ENCODE results near the gene SH2D6.
"Not testable (repeated sequence)": the region's sequence is repeated elsewhere in the genome, so short reads cannot be mapped to it uniquely, and the experiment has no call there.

The SH2D6 gene

DNA sequence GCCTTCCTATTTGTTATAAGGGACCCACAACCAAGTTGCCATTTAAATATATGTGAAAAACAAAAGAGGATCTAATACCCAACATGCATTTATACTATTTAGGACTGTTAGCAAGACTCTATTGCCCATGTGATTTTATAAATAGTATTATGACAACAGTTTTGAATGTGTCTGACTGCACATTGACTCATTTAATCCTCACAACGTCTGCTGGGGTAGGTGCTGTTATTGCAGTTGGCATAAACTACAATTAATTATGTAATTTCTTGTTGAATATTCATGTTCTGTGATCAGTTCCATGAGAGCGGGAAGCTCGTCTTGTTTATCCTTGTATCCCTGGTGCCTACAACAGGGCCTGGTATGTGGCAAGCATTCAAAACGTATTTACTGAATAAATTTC, 53.7 kb downstream of the SH2D6 start:
- no peak for DNase-seq

DNA sequence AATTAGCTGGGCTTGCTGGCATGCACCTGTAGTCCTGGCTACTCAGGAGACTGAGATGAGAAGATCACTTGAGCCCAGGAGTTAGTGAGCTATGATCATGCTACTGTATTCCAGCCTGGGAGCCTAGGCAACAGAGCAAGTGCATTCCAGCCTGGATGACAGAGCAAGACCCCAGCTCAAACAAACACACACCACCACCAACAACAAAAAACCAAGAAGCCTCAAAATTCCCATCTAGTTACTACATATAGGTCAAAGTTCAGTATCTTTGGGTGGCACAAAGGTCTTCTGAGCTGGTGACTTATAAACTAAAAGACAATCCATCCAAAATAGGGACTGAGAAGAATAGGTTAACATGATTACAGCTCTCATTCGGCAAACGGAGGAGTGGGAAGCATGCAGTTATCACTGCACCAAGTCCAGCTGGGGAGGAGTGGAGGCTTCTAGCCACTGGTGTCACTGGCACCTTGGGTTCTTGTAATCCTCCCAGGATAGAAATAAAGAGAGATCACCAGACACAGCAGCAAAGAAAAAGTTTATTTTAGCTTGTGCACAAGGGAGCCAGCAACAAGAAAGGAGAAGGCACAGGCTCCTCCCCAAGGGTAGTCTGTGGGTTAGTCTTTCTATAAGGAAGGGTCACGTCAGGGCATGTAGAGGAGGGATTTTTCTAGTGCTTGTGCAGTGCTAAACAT, 57.4 kb downstream of the SH2D6 start:
- no peak for DNase-seq

DNA sequence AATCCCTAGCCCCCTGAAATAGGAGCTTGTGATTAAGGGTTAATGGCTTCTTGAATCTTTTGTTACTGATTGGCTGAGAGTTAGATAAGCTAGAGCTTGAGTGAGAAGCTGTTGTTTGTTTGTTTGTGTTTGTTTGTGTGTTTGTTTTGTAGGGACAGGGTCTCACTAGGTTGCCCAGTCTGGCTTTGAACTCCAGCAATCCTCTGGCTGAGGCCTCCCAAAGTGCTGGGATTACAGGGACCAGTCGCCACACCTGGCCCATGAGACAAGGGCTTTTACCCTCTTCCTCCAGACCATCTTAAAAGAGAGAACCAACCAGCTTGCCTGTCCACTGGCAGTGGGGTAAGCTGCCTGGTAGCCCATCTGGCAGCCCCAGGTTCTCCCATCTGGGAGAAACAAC, 58.1 kb downstream of the SH2D6 start:
- DNase-seq, result no peak

DNA sequence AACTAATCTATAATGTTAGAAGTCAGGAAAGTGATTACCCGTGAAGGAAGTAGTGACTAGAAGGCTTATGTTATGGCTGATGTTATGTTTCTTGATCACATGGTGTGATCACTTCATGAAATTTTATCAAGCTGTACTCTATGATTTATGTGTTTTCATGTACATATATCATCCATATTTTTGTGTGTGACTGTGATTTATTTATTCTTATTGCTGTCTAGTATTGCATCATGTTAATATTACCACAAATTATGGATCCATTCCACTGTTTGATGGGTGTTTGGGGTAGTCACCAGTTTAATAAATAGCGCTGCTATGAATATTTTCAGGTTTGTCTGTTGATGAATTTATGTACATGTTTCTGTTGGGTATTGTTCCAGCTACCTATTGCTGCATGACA, 59.4 kb downstream of the SH2D6 start:
- DNase-seq, result no peak

DNA sequence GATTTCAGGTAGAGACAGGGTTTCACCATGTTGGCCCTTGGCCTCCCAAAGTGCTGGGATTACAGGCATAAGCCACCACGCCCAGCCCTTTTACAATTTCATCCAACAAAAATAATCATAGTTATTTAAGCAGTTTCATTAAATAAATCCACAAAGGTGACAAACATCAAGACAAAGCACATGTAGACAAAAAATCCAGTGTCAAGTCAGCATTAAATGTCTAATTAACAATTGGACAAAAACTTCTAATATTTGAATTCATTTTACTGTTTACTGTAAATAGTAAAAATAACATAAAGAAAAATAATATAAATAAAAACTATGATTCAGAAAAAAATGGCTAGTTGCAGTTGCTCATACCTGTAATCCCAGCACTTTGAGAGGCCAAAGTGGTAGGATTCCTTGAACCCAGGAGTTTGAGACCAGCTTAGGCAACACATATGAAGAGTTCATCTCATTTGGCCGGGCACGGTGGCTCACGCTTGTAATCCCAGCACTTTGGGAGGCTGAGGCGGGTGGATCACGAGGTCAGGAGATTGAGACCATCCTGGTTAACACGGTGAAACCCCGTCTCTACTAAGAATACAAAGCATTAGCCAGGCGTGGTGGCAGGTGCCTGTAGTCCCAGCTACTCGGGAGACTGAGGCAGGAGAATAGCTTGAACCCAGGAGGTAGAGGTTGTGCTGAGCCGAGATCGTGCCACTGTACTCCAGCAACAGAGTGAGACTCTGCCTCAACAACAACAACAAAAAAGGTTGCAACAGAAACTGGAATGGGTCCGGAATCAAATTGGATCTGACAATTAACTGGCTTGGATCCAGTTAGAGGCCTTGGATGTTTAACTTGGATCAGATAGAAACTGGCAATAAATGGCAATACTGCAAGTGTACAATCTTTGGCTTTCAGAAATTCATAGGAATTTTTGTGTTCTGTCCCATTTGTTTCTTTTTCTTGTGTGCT, 63.6 kb downstream of the SH2D6 start:
- DNase-seq, result no peak

DNA sequence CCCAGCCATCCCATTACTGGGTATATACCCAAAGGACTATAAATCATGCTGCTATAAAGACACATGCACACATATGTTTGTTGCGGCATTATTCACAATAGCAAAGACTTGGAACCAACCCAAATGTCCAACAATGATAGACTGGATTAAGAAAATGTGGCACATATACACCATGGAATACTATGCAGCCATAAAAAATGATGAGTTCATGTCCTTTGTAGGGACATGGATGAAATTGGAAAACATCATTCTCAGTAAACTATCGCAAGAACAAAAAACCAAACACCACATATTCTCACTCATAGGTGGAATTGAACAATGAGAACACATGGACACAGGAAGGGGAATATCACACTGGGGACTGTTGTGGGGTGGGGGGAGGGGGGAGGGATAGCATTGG, 66.1 kb downstream of the SH2D6 start:
- not testable (repeated sequence) for DNase-seq

DNA sequence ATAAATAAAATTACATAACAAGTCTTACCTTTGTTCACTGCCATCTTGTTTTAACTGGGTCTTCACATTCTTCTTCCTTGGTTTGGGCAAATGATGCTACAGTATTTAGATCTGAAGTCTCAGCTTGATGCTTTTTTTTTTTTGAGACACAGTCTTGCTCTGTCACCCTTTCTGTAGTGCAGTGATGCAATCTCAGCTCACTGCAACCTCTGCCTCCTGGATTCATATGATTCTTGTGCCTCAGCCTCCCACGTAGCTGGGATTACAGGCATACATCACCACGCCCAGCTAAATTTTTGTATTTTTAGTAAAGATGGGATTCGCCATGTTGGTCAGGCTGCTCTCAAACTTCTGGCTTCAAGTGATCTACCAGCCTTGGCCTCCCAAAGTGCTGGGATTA, 67.3 kb downstream of the SH2D6 start:
- no peak for DNase-seq

Data from stimulated activated CD4-positive, alpha-beta T cell treated with anti-CD3 and anti-CD28 coated beads, Interleukin-12 subunit alpha, Interleukin-12 subunit beta, amount 100 ng/mL, for 4 hours (primary cell).